ENCODE data around the gene FDXR.

DNA sequence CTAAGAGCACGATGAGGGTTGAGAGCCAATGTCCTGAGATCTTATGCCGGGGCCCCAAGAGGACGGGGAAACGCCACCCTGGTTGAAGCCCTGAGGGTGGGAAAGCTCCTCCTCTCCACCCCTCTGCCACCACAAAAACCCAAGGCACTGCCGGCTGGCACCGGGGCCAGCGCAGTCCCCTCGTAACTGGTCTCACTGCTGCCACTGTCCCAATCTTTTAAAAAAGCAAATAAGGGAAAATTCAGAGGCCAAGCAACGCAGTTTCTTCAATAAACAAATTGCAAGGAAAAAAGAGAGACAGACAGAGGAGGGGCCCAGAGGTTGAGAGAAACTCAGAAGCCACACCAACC is 19.8 kb downstream of the FDXR start:
- TF ChIP-seq POLR2AphosphoS5 (IDR thresholded peaks at IDR 0.05; ENCODE audit: borderline replicate concordance, low read depth, low read length), result no peak
- no peak for TF ChIP-seq EZH2 (IDR thresholded peaks at IDR 0.05)
